Natural killer cell (primary cell): Measurements from ENCODE around the gene RFT1. TPM values are rescaled to one million over a fixed set of nuclear protein-coding genes. Genes with fewer than 3 reads are reported as not detected.

ENCODE experiments used
- ATAC-seq, 3 donors: fragments of 150-1000 bp in 2 of 3; fragments of 200-7000 bp in 1 of 3; cut with Tn5 transposase; 1 replicate in 1 of 3; 2 replicates in 2 of 3; pipeline ENCODE4 v1.10.0; 2021; ENCODE audit warnings: mild to moderate bottlenecking in 2 of 3, moderate library complexity in 2 of 3
- DNase-seq, 2 donors: peaks; one replicate each; pipeline versions ENCODE4 v3.0.0 to v3.0.0-alpha.2; 2013 to 2021; ENCODE audit warnings: mixed read lengths in 1 of 2
- H3K27ac ChIP-seq: one replicate; pipeline ENCODE4 v1.5.1; 2013; ENCODE audit warnings: mild to moderate bottlenecking, low read length
- H3K27me3 ChIP-seq: one replicate; pipeline ENCODE4 v1.6.1; 2013; ENCODE audit warnings: low read length; ENCODE audit not compliant: control insufficient read depth, insufficient read depth
- H3K36me3 ChIP-seq: one replicate; pipeline ENCODE4 v1.6.1; 2013; ENCODE audit warnings: low read length; ENCODE audit not compliant: control insufficient read depth, insufficient read depth
- H3K4me1 ChIP-seq: one replicate; pipeline ENCODE4 v1.6.1; 2013; ENCODE audit warnings: low read length; ENCODE audit not compliant: control insufficient read depth, insufficient read depth
- H3K4me3 ChIP-seq: one replicate; pipeline ENCODE4 v1.5.1; 2013; ENCODE audit warnings: low read length
- H3K9me3 ChIP-seq: one replicate; pipeline ENCODE4 v1.6.1; 2013; ENCODE audit warnings: low read length; ENCODE audit not compliant: control insufficient read depth, insufficient read depth
- H3K27ac Mint-ChIP-seq, 2 donors: one replicate each; pipeline ENCODE4 v1.8.0; 2022; ENCODE audit warnings: mild to moderate bottlenecking in 2 of 2, mixed read lengths in 2 of 2, moderate library complexity in 1 of 2
- H3K27me3 Mint-ChIP-seq, 2 donors: one replicate each; pipeline ENCODE4 v1.8.0; 2022; ENCODE audit warnings: low read depth in 2 of 2, mixed read lengths in 2 of 2
- H3K36me3 Mint-ChIP-seq: one replicate; pipeline ENCODE4 v1.8.0; 2022; ENCODE audit warnings: mixed read lengths
- H3K4me1 Mint-ChIP-seq, 2 donors: one replicate each; pipeline ENCODE4 v1.8.0; 2022; ENCODE audit warnings: mixed read lengths in 2 of 2
- H3K4me3 Mint-ChIP-seq: one replicate; pipeline ENCODE4 v1.8.0; 2022; ENCODE audit warnings: mild to moderate bottlenecking, moderate library complexity, mixed read lengths
- H3K9me3 Mint-ChIP-seq, 2 donors: one replicate each; pipeline ENCODE4 v1.8.0; 2022; ENCODE audit warnings: mixed read lengths in 2 of 2
- CTCF ChIP-seq: fragments of 200-600 bp; IDR thresholded peaks from one replicate; pipeline ENCODE4 v1.8.0; 2022; ENCODE audit warnings: antibody characterized with exemption
- WGBS: methylation state at CpG from one replicate; pipeline ENCODE4 v1.1.7; 2013; ENCODE audit warnings: missing lambda C conversion rate; ENCODE audit not compliant: insufficient coverage; 5-methylcytosine and 5-hydroxymethylcytosine counted together
- intact Hi-C: fragments of 100-400 bp; cut with micrococcal nuclease; formaldehyde crosslinking; loops from one replicate; pipeline ENCODE4 v1.14.2; 2022
- total RNA-seq, 4 donors: library from RNA; stranded (reverse); fragments of 120-200 nt in 1 of 4; gene quantifications; one replicate each; pipeline versions ENCODE4 v1.2.3 to v1.2.4, GENCODE V29; 2013 to 2022

Gene RFT1
- total RNA-seq, 3 donors from 2014 or later (not counting 1 experiment from before 2014, with no cell fraction given), result 13.3 to 17.2 (median 14.1) TPM

- H3K36me3 ChIP-seq, result no peaks in the 10 kb centered on the region
- peaks cover 10 to 11% of the 10 kb centered on the region in 2 donors for H3K4me1 Mint-ChIP-seq
- peaks cover 20% of the 10 kb centered on the region for H3K4me1 ChIP-seq
- no peak overlapping the region for H3K27ac ChIP-seq
- H3K4me3 Mint-ChIP-seq, result no peak overlapping the region
- no peaks in the 10 kb centered on the region for H3K9me3 ChIP-seq
- H3K4me3 ChIP-seq, result no peak overlapping the region
- intact Hi-C loops, result no loop called here
- peaks cover 9 to 17% of the 10 kb centered on the region in 2 donors for H3K27me3 Mint-ChIP-seq
- no peak overlapping the region for H3K27ac Mint-ChIP-seq
- TF ChIP-seq CTCF, result no peak
- H3K27me3 ChIP-seq, result no peaks in the 10 kb centered on the region
- 79% methylated on average over 3 of the region's 3 CpGs for WGBS
- no peak for DNase-seq
- no peak for ATAC-seq
- no peaks in the 10 kb centered on the region for H3K9me3 Mint-ChIP-seq
- no peaks in the 10 kb centered on the region for H3K36me3 Mint-ChIP-seq
These were observed 62.1 kb downstream of the RFT1 start for GRCh38 chr3:53068176-53068575.

DNA sequence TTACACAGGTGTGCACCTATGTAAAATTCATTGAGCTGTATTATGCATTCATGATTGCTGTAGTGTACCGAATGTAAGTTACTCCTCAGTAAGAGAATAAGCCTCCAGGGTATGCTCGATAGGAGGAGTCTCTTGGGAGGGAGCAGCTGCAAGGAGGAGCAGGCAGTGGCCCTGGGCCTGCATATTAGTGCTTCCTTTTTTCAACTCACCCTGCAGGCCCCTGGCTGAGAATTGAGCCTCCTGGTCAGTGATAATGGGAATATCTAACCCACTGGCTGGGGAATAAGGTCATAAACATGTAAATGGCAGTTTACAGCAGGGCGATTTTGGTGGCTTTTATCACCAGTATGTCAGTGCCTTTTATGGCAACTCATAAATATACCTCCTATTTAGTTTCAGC is 62.7 kb downstream of the RFT1 start:
- no peak for TF ChIP-seq CTCF
- intact Hi-C loops, result no loop called here

DNA sequence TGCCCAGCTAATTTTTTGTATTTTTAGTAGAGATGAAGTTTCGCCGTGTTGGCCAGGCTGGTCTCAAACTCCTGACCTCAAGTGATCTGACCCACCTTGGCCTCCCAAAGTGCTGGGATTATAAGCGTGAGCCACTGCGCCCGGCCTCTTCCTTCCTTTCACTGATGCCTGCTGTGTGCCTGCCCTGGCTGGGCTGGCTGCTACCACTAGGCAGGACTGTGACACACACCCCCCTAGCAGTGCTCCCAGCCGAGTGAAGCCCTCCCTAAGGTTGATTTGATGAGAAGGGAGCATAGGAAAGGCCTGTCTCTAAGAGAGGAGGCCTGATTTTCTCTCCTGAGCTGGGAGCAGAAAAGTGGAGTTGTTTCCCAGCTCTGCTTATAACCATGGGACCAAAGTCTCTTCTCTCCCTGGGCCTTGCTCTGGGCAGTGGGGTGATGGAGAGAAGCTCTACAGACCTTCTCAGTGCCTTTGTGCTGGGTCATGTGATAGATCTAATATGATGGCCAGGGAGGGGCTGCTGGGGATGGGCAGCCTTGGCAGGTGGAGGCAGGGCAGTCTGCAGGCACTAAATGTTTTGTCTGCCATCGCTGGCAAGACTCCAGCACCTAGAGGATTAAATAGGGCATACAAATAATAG is 64.3 kb downstream of the RFT1 start:
- Histone ChIP-seq H3K36me3 (no peaks in the 10 kb centered on the region), H3K9me3 (no peaks in the 10 kb centered on the region), H3K4me1 (no peaks in the 10 kb centered on the region), H3K4me3 (no peak overlapping the region), H3K27ac (no peak overlapping the region), H3K27me3 (no peaks in the 10 kb centered on the region)
- Mint-ChIP-seq H3K9me3 (no peaks in the 10 kb centered on the region), H3K36me3 (no peaks in the 10 kb centered on the region), H3K27me3 (peaks cover 18 to 20% of the 10 kb centered on the region in 2 donors), H3K4me1 (no peaks in the 10 kb centered on the region), H3K27ac (no peak overlapping the region), H3K4me3 (no peak overlapping the region)
- no peak for ATAC-seq
- no peak for DNase-seq
- 85% methylated on average over 7 of the region's 7 CpGs for WGBS
- intact Hi-C loops, result no loop called here
- no peak for TF ChIP-seq CTCF

More for the DNA sequence above, 62.7 kb downstream of the RFT1 start:
- no peaks in the 10 kb centered on the region for H3K36me3 Mint-ChIP-seq
- Histone ChIP-seq H3K36me3 (no peaks in the 10 kb centered on the region), H3K4me1 (peaks cover 14% of the 10 kb centered on the region), H3K27me3 (no peaks in the 10 kb centered on the region), H3K27ac (no peak overlapping the region), H3K4me3 (no peak overlapping the region), H3K9me3 (no peaks in the 10 kb centered on the region)
- 74% methylated on average over 3 of the region's 3 CpGs for WGBS
- no peak overlapping the region for H3K4me3 Mint-ChIP-seq
- peaks cover 4 to 5% of the 10 kb centered on the region in 2 donors for H3K4me1 Mint-ChIP-seq
- no peak overlapping the region for H3K27ac Mint-ChIP-seq
- peaks cover 13 to 17% of the 10 kb centered on the region in 2 donors for H3K27me3 Mint-ChIP-seq
- H3K9me3 Mint-ChIP-seq, result no peaks in the 10 kb centered on the region
- DNase-seq, result no peak
- ATAC-seq, result no peak

- WGBS, result 67% methylated on average over 2 of the region's 2 CpGs
- Mint-ChIP-seq H3K9me3 (no peaks in the 10 kb centered on the region), H3K27ac (no peak overlapping the region), H3K4me3 (no peak overlapping the region), H3K36me3 (no peaks in the 10 kb centered on the region), H3K27me3 (peaks cover 18 to 20% of the 10 kb centered on the region in 2 donors), H3K4me1 (no peaks in the 10 kb centered on the region)
- Histone ChIP-seq H3K9me3 (no peaks in the 10 kb centered on the region), H3K27ac (no peak overlapping the region), H3K36me3 (no peaks in the 10 kb centered on the region), H3K27me3 (no peaks in the 10 kb centered on the region), H3K4me3 (no peak overlapping the region), H3K4me1 (no peaks in the 10 kb centered on the region)
- DNase-seq (no peak), ATAC-seq (no peak)
- TF ChIP-seq CTCF, result no peak
- intact Hi-C loops, result no loop called here
These were observed 67.3 kb downstream of the RFT1 start for GRCh38 chr3:53062905-53063304.
